GM13977 (cell line): ENCODE measurements around the gene FBXO30.

Experiments
- DNase-seq: peaks from one replicate; pipeline ENCODE4 v3.0.0; 2012; ENCODE audit warnings: low spot score
- in situ Hi-C: fragments of 300-500 bp; cut with MboI; formaldehyde crosslinking; loops from one replicate; pipeline ENCODE4 v1.12.0; 2022; ENCODE audit warnings: low sequenced_read_pairs, low pct_unique_long_range_greater_than_20kb, mixed read lengths, inconsistent platforms; ENCODE audit not compliant: unreplicated experiment
- TF ChIP-seq, protein P1 (sequence below): IDR thresholded peaks from 2 replicates; pipeline ENCODE4 v1.5.1; 2012; ENCODE audit warnings: mild to moderate bottlenecking, control low read depth; ENCODE audit not compliant: insufficient read depth; ENCODE audit errors: extremely low read depth, missing control alignments

The FBXO30 gene

DNA sequence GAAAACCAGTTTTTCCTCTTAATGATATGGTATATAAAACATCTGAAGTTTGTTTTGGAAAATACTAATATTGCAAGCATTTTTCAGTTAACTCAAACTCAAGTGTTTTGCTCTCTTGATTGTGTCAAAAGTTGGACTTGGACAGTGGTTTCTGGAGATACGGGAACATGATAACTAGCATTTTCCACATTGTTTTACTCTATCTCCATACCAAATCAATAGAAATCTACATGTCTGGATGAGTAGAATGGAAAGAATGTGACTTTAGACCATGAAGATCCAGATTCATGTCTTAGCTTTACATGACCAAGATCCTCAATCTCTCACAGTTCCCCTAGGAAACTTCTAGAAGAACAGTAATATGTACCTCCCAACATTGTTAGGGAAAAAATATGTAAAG lies 22.2 kb upstream of the FBXO30 start:
- no peak for DNase-seq
- in situ Hi-C loops, result no loop called here
- TF ChIP-seq, protein P1, sequence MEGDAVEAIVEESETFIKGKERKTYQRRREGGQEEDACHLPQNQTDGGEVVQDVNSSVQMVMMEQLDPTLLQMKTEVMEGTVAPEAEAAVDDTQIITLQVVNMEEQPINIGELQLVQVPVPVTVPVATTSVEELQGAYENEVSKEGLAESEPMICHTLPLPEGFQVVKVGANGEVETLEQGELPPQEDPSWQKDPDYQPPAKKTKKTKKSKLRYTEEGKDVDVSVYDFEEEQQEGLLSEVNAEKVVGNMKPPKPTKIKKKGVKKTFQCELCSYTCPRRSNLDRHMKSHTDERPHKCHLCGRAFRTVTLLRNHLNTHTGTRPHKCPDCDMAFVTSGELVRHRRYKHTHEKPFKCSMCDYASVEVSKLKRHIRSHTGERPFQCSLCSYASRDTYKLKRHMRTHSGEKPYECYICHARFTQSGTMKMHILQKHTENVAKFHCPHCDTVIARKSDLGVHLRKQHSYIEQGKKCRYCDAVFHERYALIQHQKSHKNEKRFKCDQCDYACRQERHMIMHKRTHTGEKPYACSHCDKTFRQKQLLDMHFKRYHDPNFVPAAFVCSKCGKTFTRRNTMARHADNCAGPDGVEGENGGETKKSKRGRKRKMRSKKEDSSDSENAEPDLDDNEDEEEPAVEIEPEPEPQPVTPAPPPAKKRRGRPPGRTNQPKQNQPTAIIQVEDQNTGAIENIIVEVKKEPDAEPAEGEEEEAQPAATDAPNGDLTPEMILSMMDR, result no peak

GRCh38 chr6:145836170-145836569 lies 21.6 kb upstream of the FBXO30 start:
- in situ Hi-C loops, result no loop called here
- TF ChIP-seq, protein P1, result no peak
- DNase-seq, result no peak

DNA sequence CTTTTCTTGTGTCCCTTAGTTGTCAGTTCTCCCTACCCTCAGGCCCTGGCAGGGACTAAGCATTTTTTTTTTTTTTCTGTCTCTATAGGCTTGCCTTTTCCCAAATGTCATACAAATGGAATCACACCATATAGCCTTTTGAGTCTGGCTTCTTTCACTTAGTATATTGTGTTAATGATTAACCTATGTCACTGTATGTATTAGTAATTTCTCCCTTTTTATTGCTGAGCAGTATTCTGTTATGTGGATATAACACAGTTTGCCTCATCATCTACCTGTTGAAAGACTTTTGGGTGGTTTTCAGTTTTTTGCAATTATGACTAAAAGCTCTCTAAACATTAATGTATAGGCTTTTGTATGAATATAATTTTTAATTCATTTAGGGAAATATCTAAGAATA lies 16.0 kb upstream of the FBXO30 start:
- in situ Hi-C loops, result no loop called here
- TF ChIP-seq, protein P1, result no peak
- DNase-seq, result no peak

- in situ Hi-C loops, result no loop called here
- TF ChIP-seq, protein P1, result no peak
- DNase-seq, result no peak
These were observed 15.4 kb upstream of the FBXO30 start for GRCh38 chr6:145829950-145830349.

GRCh38 chr6:145829102-145829501 lies 14.5 kb upstream of the FBXO30 start:
- DNase-seq, result no peak
- TF ChIP-seq, protein P1, result no peak
- in situ Hi-C loops, result no loop called here

DNA sequence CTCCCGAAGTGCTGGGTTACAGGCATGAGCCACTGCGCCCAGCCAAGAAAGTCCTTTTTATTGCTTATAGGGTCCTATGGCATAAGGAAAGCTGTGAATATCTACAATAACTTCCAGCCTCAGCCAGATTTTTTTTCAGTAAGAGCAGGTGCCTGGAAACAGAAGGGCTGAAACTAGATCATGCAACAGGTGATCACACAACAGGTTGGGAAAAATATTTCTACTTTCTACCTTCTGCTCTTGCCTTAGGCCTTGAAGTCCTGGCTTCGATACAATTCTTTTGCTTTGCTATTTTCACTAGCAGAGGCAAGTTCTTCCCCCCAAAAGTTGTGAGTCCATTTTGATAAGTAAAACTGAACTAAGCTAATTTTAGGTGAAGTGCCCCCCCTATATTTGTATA lies 9.7 kb upstream of the FBXO30 start:
- DNase-seq, result no peak
- TF ChIP-seq, protein P1, result no peak
- in situ Hi-C loops, result no loop called here
